Uterus (tissue), 4 donors: ENCODE measurements around the gene ZNF70. TPM values are rescaled to one million over a fixed set of nuclear protein-coding genes. Genes with fewer than 3 reads are reported as not detected.

Experiments used
- DNase-seq, 2 donors: peaks; one replicate each; pipeline ENCODE4 v3.0.0-alpha.2; 2019 to 2020
- H3K27ac ChIP-seq, 2 donors: fragments of 200-600 bp; sonication (generic); 1 replicate in 1 of 2; 2 replicates in 1 of 2; pipeline ENCODE4 v1.5.1; 2016 to 2018
- H3K27me3 ChIP-seq, 2 donors: fragments of 200-600 bp; sonication (generic); one replicate each; pipeline ENCODE4 v1.5.1; 2018 to 2019; ENCODE audit warnings: control low read depth in 1 of 2
- H3K36me3 ChIP-seq, 2 donors: fragments of 200-600 bp; sonication (generic); one replicate each; pipeline ENCODE4 v1.5.1; 2019; ENCODE audit warnings: control low read depth in 1 of 2
- H3K4me1 ChIP-seq, 2 donors: fragments of 200-600 bp; sonication (generic); one replicate each; pipeline ENCODE4 v1.5.1; 2018 to 2019; ENCODE audit warnings: control low read depth in 1 of 2
- H3K4me3 ChIP-seq, 2 donors: fragments of 200-600 bp; sonication (generic); 1 replicate in 1 of 2; 2 replicates in 1 of 2; pipeline ENCODE4 v1.5.1; 2018 to 2019; ENCODE audit warnings: mild to moderate bottlenecking in 1 of 2
- H3K9me3 ChIP-seq, 2 donors: fragments of 200-600 bp; sonication (generic); one replicate each; pipeline ENCODE4 v1.5.1; 2019; ENCODE audit warnings: control low read depth in 1 of 2
- POLR2A ChIP-seq, 2 donors: fragments of 450-650 bp; IDR thresholded peaks; one replicate each; pipeline ENCODE4 v1.6.1; 2016; ENCODE audit warnings: antibody characterized with exemption in 2 of 2, mild to moderate bottlenecking in 1 of 2, moderate library complexity in 1 of 2
- intact Hi-C: fragments of 100-400 bp; cut with DNase I; formaldehyde crosslinking; loops from one replicate; pipeline ENCODE4 v1.15.1; 2023; ENCODE audit warnings: low total_unique reads
- total RNA-seq, 4 donors: library from RNA; depleted of rRNA in 3 of 4; stranded (reverse); fragments of >200 nt in 3 of 4; gene quantifications; one replicate each; pipeline versions ENCODE4 v1.1.0 to v1.2.4, GENCODE V29; 2014 to 2023
- TF ChIP-seq, protein P1 (sequence below), 4 experiments: fragments of 200-600 bp in 2 of 4; fragments of 450-650 bp in 2 of 4; sonication (generic) in 2 of 4; IDR thresholded peaks; one replicate each; pipeline ENCODE4 v1.5.1; 2016 to 2019; ENCODE audit warnings: antibody characterized with exemption in 4 of 4, mild to moderate bottlenecking in 2 of 4, moderate library complexity in 1 of 4
- donor health status: DM: yes; HTN: yes; CAD: no.

ZNF70 gene
- total RNA-seq, 4 donors from 2014 or later: 3.6 to 13.8 (median 6.2) TPM

DNA sequence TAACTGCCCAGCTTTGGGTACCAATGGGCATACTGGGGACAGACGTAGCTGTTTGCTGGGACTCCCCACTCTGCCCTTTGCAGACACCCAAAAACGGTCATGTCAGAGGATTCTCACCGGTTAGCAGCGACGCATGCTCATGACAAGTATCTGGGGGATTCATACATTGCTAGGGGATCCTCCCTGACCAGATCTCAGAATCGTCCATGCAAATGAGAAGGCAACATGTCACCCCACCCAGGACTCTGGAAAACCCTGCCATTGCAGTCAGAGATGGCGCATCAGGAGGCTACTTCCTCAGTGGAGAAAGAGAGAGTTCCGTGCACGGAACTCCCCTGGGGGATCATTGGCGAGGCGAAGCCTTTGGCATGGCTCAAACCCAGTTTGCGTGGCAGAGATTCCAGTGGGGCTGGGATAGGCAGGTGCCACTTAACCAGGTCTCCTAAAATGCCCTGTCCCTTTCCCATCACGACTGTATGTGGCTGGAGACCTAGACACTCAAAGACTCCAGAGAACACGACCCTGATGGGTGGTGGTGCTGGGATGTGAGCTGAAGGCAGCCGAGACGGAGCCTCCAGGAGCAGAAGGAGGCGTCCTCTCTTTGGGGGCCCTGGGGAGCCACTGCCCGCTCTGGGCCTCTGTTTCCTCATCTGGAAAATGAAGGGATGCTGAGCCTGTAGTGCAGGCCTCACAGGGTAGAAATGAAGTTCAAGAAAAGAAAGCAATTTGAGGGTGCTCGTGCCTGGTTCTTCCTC, 55.2 kb downstream of the ZNF70 start:
- H3K9me3 ChIP-seq: no peaks in the 10 kb centered on the region
- DNase-seq: no peak
- no peak overlapping the region for H3K4me3 ChIP-seq
- no peak for TF ChIP-seq POLR2A (IDR thresholded peaks at IDR 0.05)
- TF ChIP-seq, protein P1, sequence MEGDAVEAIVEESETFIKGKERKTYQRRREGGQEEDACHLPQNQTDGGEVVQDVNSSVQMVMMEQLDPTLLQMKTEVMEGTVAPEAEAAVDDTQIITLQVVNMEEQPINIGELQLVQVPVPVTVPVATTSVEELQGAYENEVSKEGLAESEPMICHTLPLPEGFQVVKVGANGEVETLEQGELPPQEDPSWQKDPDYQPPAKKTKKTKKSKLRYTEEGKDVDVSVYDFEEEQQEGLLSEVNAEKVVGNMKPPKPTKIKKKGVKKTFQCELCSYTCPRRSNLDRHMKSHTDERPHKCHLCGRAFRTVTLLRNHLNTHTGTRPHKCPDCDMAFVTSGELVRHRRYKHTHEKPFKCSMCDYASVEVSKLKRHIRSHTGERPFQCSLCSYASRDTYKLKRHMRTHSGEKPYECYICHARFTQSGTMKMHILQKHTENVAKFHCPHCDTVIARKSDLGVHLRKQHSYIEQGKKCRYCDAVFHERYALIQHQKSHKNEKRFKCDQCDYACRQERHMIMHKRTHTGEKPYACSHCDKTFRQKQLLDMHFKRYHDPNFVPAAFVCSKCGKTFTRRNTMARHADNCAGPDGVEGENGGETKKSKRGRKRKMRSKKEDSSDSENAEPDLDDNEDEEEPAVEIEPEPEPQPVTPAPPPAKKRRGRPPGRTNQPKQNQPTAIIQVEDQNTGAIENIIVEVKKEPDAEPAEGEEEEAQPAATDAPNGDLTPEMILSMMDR (IDR thresholded peaks at IDR 0.05): no peak
- intact Hi-C loops: no loop called here
- no peaks in the 10 kb centered on the region for H3K27me3 ChIP-seq
- H3K4me1 ChIP-seq: no peaks in the 10 kb centered on the region
- no peaks in the 10 kb centered on the region for H3K36me3 ChIP-seq
- H3K27ac ChIP-seq: no peak overlapping the region

DNA sequence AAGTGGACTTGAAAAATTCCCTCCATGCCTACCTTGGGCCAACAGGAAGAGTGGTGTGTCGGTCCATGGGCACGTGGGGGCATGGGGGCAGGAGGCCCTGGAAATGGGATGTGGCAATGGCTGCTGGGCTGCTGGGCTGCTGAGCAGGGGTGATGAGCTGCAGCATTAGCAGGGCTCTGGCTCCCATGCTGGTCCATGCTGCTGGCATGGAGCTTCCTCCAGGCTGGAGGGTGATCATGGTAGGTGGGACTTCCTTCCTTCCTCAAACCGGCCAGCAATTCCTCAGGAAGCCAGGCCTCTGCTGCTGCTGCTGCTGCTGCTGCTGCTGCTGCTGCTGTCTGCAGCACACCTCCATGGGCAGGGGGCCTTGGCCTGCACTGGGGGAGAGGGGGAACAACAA, 55.8 kb downstream of the ZNF70 start:
- intact Hi-C loops: no loop called here
- H3K27me3 ChIP-seq: no peaks in the 10 kb centered on the region
- no peak for DNase-seq
- no peak overlapping the region for H3K4me3 ChIP-seq
- H3K36me3 ChIP-seq: no peaks in the 10 kb centered on the region
- no peaks in the 10 kb centered on the region for H3K4me1 ChIP-seq
- H3K27ac ChIP-seq: no peak overlapping the region
- no peaks in the 10 kb centered on the region for H3K9me3 ChIP-seq
- TF ChIP-seq, protein P1 (IDR thresholded peaks at IDR 0.05): no peak
- no peak for TF ChIP-seq POLR2A (IDR thresholded peaks at IDR 0.05)

DNA sequence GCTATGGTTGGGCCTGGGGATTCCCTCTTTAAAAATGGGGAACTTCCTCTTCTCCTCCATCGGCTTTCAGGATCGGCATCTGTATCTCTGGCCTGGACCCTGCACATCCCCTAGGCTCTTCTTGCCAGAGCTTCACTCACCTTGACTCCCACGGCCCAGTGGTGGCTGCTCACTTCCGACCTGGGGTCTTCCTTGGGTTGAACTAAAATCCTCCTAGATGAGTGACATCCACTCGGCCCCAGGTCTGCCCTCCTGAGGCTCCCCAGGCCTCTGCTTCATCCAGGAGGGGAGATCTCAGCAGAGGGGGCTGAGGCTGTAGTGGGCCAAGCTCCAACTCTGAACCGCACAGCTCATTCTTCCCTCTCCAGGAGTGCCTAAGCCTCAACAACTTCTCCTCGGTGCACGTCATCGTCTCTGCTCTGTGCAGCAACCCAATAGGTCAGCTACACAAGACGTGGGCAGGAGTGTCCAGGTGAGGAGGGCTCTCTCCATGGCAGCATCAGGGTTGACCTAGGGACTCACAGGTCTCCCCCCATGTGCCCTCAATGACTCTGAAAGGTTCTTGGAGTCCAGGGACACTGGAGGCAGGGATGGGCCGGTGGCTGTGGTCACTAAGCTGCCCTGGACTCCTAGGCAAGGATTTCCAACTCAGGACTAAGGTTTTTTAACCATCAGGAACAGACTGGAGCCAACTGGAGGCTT, 56.8 kb downstream of the ZNF70 start:
- Histone ChIP-seq H3K4me3 (no peak overlapping the region), H3K36me3 (no peaks in the 10 kb centered on the region), H3K27ac (no peak overlapping the region), H3K4me1 (no peaks in the 10 kb centered on the region), H3K27me3 (no peaks in the 10 kb centered on the region), H3K9me3 (no peaks in the 10 kb centered on the region)
- no peak for DNase-seq
- intact Hi-C loops: no loop called here
- TF ChIP-seq, protein P1 (IDR thresholded peaks at IDR 0.05): no peak
- no peak for TF ChIP-seq POLR2A (IDR thresholded peaks at IDR 0.05)

DNA sequence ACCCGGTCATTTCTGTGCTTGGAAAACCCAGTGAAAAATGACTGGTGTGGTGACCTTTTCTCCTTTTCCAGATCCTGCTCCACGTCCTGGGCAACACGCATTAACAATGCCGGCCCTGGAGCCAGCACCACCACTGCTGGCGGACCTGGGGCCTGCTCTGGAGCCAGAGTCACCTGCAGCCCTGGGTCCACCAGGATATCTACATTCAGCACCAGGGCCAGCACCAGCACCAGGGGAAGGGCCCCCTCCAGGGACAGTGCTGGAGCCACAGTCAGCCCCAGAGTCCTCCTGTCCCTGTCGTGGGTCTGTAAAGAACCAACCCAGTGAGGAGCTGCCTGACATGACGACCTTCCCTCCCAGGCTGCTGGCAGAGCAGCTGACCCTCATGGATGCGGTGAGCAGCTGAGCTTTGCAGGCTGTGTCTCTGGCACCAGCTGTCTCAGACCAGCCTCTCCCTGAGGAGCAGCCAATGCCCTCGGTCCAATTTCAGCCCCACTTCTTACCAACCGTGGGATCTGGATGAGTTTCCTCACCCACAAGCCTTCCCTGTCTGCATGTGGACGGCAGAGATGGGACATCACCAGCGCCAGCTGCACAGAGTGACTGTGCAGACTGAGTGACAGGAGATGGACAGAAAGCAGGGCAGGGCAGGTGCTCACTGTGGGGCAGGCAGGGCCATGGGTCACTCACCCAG, 58.2 kb downstream of the ZNF70 start:
- DNase-seq: no peak
- Histone ChIP-seq H3K27me3 (no peaks in the 10 kb centered on the region), H3K36me3 (no peaks in the 10 kb centered on the region), H3K27ac (no peak overlapping the region), H3K4me1 (no peaks in the 10 kb centered on the region), H3K9me3 (no peaks in the 10 kb centered on the region), H3K4me3 (no peak overlapping the region)
- intact Hi-C loops: no loop called here
- no peak for TF ChIP-seq POLR2A (IDR thresholded peaks at IDR 0.05)
- TF ChIP-seq, protein P1 (IDR thresholded peaks at IDR 0.05): no peak
